HEK293 (cell line): Measurements from ENCODE around the gene BCL2.
"Not testable (repeated sequence)": the region's sequence is repeated elsewhere in the genome, so short reads cannot be mapped to it uniquely, and the experiment has no call there.

Experiments used
- CTCF ChIA-PET: fragments of 350-600 bp; formaldehyde crosslinking; extraction: SDS; loops from one replicate; lab custom pipeline; 2021; ENCODE audit warnings: antibody characterized with exemption; lab: Yijun Ruan, JAX
- POLR2A ChIA-PET: fragments of 300-600 bp; formaldehyde crosslinking; extraction: SDS; loops from one replicate; lab custom pipeline; 2020; ENCODE audit warnings: antibody characterized with exemption, inconsistent platforms; lab: Yijun Ruan, JAX
- H3K27ac ChIP-seq: fragments of 200-500 bp; sonication (Bioruptor generic); 2 replicates; pipeline ENCODE4 v1.5.1; 2014; ENCODE audit warnings: low read depth, low read length, control low read depth, inconsistent platforms; ENCODE audit errors: extremely low read depth
- H3K36me3 ChIP-seq, 2 experiments: fragments of 200-500 bp in 1 of 2; sonication (Bioruptor generic) in 1 of 2; 1 replicate in 1 of 2; 2 replicates in 1 of 2; pipeline ENCODE4 v1.5.1; 2014 to 2017; ENCODE audit warnings: inconsistent platforms in 2 of 2, low read length in 2 of 2; ENCODE audit not compliant: control insufficient read depth in 2 of 2, insufficient read depth in 1 of 2
- H3K4me1 ChIP-seq: fragments of 200-500 bp; sonication (Bioruptor generic); 2 replicates; pipeline ENCODE4 v1.5.1; 2014; ENCODE audit warnings: mild to moderate bottlenecking, low read length, inconsistent platforms; ENCODE audit not compliant: control insufficient read depth, insufficient read depth
- H3K4me3 ChIP-seq: 2 replicates; pipeline ENCODE4 v1.5.1; 2011; ENCODE audit warnings: low read depth, mild to moderate bottlenecking, control low read depth, low read length, moderate library complexity
- H3K9me3 ChIP-seq: fragments of 200-500 bp; sonication (Bioruptor generic); 2 replicates; pipeline ENCODE4 v1.5.1; 2014; ENCODE audit warnings: low read depth, low read length, inconsistent platforms; ENCODE audit not compliant: control insufficient read depth, insufficient read depth
- HOXC10 ChIP-seq: sonication (generic); formaldehyde crosslinking; IDR thresholded peaks from 2 replicates; pipeline ENCODE4 v1.8.1; 2023; ENCODE audit warnings: mild to moderate bottlenecking, missing genetic modification reagents
- KLF8 ChIP-seq: fragments of 450-650 bp; formaldehyde crosslinking; IDR thresholded peaks from 2 replicates; pipeline ENCODE4 v1.5.1; 2016; ENCODE audit warnings: missing biosample characterization, missing genetic modification characterization
- KLF9 ChIP-seq: fragments of 450-650 bp; formaldehyde crosslinking; IDR thresholded peaks from 2 replicates; pipeline ENCODE4 v1.5.1; 2016; ENCODE audit warnings: missing biosample characterization, missing genetic modification characterization, low read depth
- PRDM1 ChIP-seq: fragments of 450-650 bp; formaldehyde crosslinking; IDR thresholded peaks from 2 replicates; pipeline ENCODE4; 2016; ENCODE audit warnings: missing biosample characterization, missing genetic modification characterization
- PRDM6 ChIP-seq: fragments of 450-650 bp; formaldehyde crosslinking; IDR thresholded peaks from 2 replicates; pipeline ENCODE4 v1.5.1; 2017; ENCODE audit warnings: missing biosample characterization, missing genetic modification characterization
- SCRT2 ChIP-seq: fragments of 450-650 bp; formaldehyde crosslinking; IDR thresholded peaks from 2 replicates; pipeline ENCODE4 v1.5.1; 2016; ENCODE audit warnings: missing biosample characterization, missing genetic modification characterization
- TRIM28 ChIP-seq: IDR thresholded peaks from 2 replicates; pipeline ENCODE4 v1.6.1; 2011; ENCODE audit warnings: low read length, control low read depth, borderline replicate concordance
- YY2 ChIP-seq: fragments of 450-650 bp; formaldehyde crosslinking; IDR thresholded peaks from 2 replicates; pipeline ENCODE4 v1.5.1; 2016; ENCODE audit warnings: missing biosample characterization, missing genetic modification characterization
- ZBTB1 ChIP-seq: fragments of 450-650 bp; formaldehyde crosslinking; IDR thresholded peaks from 2 replicates; pipeline ENCODE4 v1.5.1; 2016; ENCODE audit warnings: missing biosample characterization, missing genetic modification characterization
- ZBTB48 ChIP-seq: fragments of 450-650 bp; formaldehyde crosslinking; IDR thresholded peaks from 2 replicates; pipeline ENCODE4 v1.5.1; 2016; ENCODE audit warnings: missing biosample characterization, missing genetic modification characterization
- ZBTB7A ChIP-seq: fragments of 450-650 bp; formaldehyde crosslinking; IDR thresholded peaks from 2 replicates; pipeline ENCODE4 v1.5.1; 2016; ENCODE audit warnings: low read depth, missing biosample characterization, missing genetic modification characterization
- ZFHX2 ChIP-seq: fragments of 450-650 bp; formaldehyde crosslinking; conservative IDR thresholded peaks from 2 replicates; pipeline ENCODE4 v1.5.1; 2016; ENCODE audit warnings: missing biosample characterization, missing genetic modification characterization
- ZNF146 ChIP-seq: fragments of 450-650 bp; formaldehyde crosslinking; IDR thresholded peaks from 2 replicates; pipeline ENCODE4 v1.5.1; 2016; ENCODE audit warnings: missing biosample characterization, missing genetic modification characterization
- ZNF174 ChIP-seq: fragments of 450-650 bp; formaldehyde crosslinking; IDR thresholded peaks from 2 replicates; pipeline ENCODE4 v1.5.0; 2017; ENCODE audit warnings: missing biosample characterization, mild to moderate bottlenecking, missing genetic modification characterization
- ZNF221 ChIP-seq: fragments of 450-650 bp; formaldehyde crosslinking; IDR thresholded peaks from 2 replicates; pipeline ENCODE4 v1.5.1; 2017; ENCODE audit warnings: missing biosample characterization, missing genetic modification characterization, borderline replicate concordance
- ZNF292 ChIP-seq: fragments of 450-650 bp; formaldehyde crosslinking; IDR thresholded peaks from 2 replicates; pipeline ENCODE4 v1.5.1; 2016; ENCODE audit warnings: low read depth, missing biosample characterization, missing genetic modification characterization, borderline replicate concordance
- ZNF335 ChIP-seq: fragments of 450-650 bp; formaldehyde crosslinking; conservative IDR thresholded peaks from 2 replicates; pipeline ENCODE4 v1.5.1; 2016; ENCODE audit warnings: missing biosample characterization, missing genetic modification characterization
- ZNF501 ChIP-seq: fragments of 450-650 bp; formaldehyde crosslinking; IDR thresholded peaks from 2 replicates; pipeline ENCODE4 v1.5.1; 2016; ENCODE audit warnings: missing biosample characterization, missing genetic modification characterization
- ZNF555 ChIP-seq: fragments of 450-650 bp; formaldehyde crosslinking; conservative IDR thresholded peaks from 2 replicates; pipeline ENCODE4 v1.5.1; 2017; ENCODE audit warnings: missing biosample characterization, mild to moderate bottlenecking, missing genetic modification characterization, inconsistent platforms
- ZNF560 ChIP-seq: fragments of 450-650 bp; formaldehyde crosslinking; IDR thresholded peaks from 2 replicates; pipeline ENCODE4 v1.5.1; 2017; ENCODE audit warnings: missing biosample characterization, missing genetic modification characterization, borderline replicate concordance
- ZNF600 ChIP-seq: fragments of 450-650 bp; formaldehyde crosslinking; IDR thresholded peaks from 2 replicates; pipeline ENCODE4 v1.5.1; 2016; ENCODE audit warnings: missing biosample characterization, missing genetic modification characterization
- ZNF654 ChIP-seq: fragments of 450-650 bp; formaldehyde crosslinking; IDR thresholded peaks from 2 replicates; pipeline ENCODE4 v1.5.1; 2016; ENCODE audit warnings: low read depth, missing biosample characterization, missing genetic modification characterization
- ZNF785 ChIP-seq: fragments of 450-650 bp; formaldehyde crosslinking; IDR thresholded peaks from 2 replicates; pipeline ENCODE4 v1.5.1; 2016; ENCODE audit warnings: missing biosample characterization, missing genetic modification characterization
- ZNF830 ChIP-seq: fragments of 450-650 bp; IDR thresholded peaks from 2 replicates; pipeline ENCODE4 v1.5.0; 2018; ENCODE audit warnings: missing biosample characterization, missing genetic modification characterization, low read depth, mild to moderate bottlenecking, moderate library complexity
- ZSCAN30 ChIP-seq: fragments of 450-650 bp; IDR thresholded peaks from 2 replicates; pipeline ENCODE4 v1.5.1; 2018; ENCODE audit warnings: missing biosample characterization, mild to moderate bottlenecking, missing genetic modification characterization, moderate library complexity
- TF ChIP-seq, protein P1 (sequence below): fragments of 450-650 bp; formaldehyde crosslinking; IDR thresholded peaks from 2 replicates; pipeline ENCODE4 v1.5.1; 2016; ENCODE audit warnings: missing biosample characterization, missing genetic modification characterization
- TF ChIP-seq, protein P2 (sequence below): fragments of 450-650 bp; formaldehyde crosslinking; IDR thresholded peaks from 2 replicates; pipeline ENCODE4 v1.5.1; 2016; ENCODE audit warnings: missing biosample characterization, missing genetic modification characterization
- TF ChIP-seq, protein P3 (sequence below): fragments of 450-650 bp; formaldehyde crosslinking; IDR thresholded peaks from 2 replicates; pipeline ENCODE4 v1.5.1; 2016; ENCODE audit warnings: missing biosample characterization, missing genetic modification characterization, borderline replicate concordance

The BCL2 gene

GRCh38 chr18:63363420-63363819 lies 43.9 kb upstream of the BCL2 start:
- H3K9me3 ChIP-seq, POLR2A ChIA-PET: not testable (repeated sequence)
- CTCF ChIA-PET = interaction anchor here (0.6 to 3.7 kb wide), 7 partner anchors 13 to 312 kb away, joined by 3 to 22 read pairs (median 3); no protein-coding TSS in a partner anchor

DNA sequence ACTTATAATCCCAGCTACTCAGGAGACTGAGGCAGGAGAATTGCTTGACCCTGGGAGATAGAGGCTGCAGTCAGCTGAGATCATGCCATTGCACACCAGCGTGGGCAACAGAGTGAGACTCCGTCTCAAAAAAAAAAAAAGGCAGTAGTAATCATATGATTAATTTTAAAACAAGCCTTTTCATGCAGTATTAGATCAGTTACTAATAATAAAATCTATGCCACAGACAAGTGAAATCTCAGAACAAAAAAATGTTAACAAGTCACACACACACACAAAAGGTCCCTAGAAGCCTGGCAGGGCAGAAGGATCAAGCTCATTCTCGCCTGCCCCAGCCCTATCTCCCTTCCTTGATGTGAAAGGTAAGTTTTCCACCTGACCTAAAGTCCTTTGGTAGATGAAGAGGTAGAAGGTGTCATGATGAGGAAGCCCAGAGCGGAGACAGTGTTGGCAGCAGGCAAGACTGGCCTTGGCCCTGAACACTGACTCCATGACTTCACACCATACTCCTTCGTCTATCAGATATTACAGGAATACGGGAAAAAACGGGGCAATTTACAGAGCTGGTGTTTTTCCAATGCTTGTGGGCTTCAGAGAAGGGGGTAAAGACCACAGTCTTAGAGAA lies 36.8 kb upstream of the BCL2 start:
- CTCF ChIA-PET = interaction anchor here (0.6 to 4.2 kb wide), 3 partner anchors 15 to 123 kb away, joined by 3 to 23 read pairs (median 3); no protein-coding TSS in a partner anchor
- POLR2A ChIA-PET = interaction anchor here (2.0 kb wide), 1 partner anchor 9 kb away, joined by 7 read pairs; no protein-coding TSS in a partner anchor
- Histone ChIP-seq H3K9me3 (no peaks in the 10 kb centered on the region), H3K4me1 (no peaks in the 10 kb centered on the region), H3K4me3 (no peak overlapping the region), H3K27ac (no peak overlapping the region), H3K36me3 (peaks cover 63 to 94% of the 10 kb centered on the region in 2 experiments)
- TF ChIP-seq TRIM28 (no peak), KLF8 (tag by site-specific recombination) (no peak), ZBTB1 (tag by site-specific recombination) (no peak), ZNF501 (tag by site-specific recombination) (no peak), ZNF335 (tag by site-specific recombination) (no peak), ZNF600 (tag by site-specific recombination) (no peak), ZNF560 (tag by site-specific recombination) (no peak), ZSCAN30 (tag by site-specific recombination) (no peak), PRDM1 (tag by site-specific recombination) (no peak), ZNF654 (tag by site-specific recombination) (no peak), ZBTB48 (tag by site-specific recombination) (no peak), ZNF555 (tag by site-specific recombination) (no peak), ZNF292 (tag by site-specific recombination) (no peak), PRDM6 (tag by site-specific recombination) (no peak), ZNF174 (tag by site-specific recombination) (no peak)

More at GRCh38 chr18:63363420-63363819, 43.9 kb upstream of the BCL2 start:
- TF ChIP-seq, protein P1, sequence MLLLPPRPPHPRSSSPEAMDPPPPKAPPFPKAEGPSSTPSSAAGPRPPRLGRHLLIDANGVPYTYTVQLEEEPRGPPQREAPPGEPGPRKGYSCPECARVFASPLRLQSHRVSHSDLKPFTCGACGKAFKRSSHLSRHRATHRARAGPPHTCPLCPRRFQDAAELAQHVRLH = peak; percentile 63; the same call in 1 of the 2 replicates
- peak; percentile 86 for TF ChIP-seq ZNF146
- peaks cover 28 to 36% of the 10 kb centered on the region in 2 experiments for H3K36me3 ChIP-seq
- H3K4me3 ChIP-seq, H3K27ac ChIP-seq, H3K4me1 ChIP-seq: not testable (repeated sequence)

DNA sequence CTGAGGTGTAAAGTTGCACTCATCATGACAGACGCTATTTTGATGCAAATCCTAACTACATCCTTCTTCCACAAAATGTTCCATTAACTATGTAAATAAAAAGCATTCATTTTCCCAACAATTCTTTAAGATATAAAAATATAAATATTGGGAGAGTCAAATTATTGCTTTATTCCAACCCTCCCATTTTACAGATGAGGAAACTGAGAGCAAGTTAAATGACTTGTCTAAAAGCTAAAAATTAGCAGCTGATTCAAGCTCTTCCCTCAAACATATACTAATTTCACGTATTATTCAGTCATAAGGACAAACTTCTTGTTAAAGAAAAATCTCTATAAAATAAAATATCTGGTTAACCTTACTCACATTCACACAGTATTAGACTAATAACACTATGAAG lies 30.7 kb upstream of the BCL2 start:
- H3K4me1 ChIP-seq = no peaks in the 10 kb centered on the region
- ChIA-PET CTCF (interaction anchor here (0.9 to 1.9 kb wide), 4 partner anchors 8 to 14 kb away, joined by 3 to 10 read pairs (median 5); no protein-coding TSS in a partner anchor), POLR2A (no interaction called here)
- no peak overlapping the region for H3K27ac ChIP-seq
- peaks cover 72 to 82% of the 10 kb centered on the region in 2 experiments for H3K36me3 ChIP-seq
- H3K9me3 ChIP-seq = no peaks in the 10 kb centered on the region
- no peak overlapping the region for H3K4me3 ChIP-seq
- TF ChIP-seq KLF9 (tag by site-specific recombination) = no peak
- no peak for TF ChIP-seq ZBTB7A (tag by site-specific recombination)
- TF ChIP-seq ZBTB48 (tag by site-specific recombination) = no peak
- TF ChIP-seq HOXC10 = no peak
- TF ChIP-seq ZNF830 = no peak
- TF ChIP-seq ZFHX2 (tag by site-specific recombination) = no peak
- TF ChIP-seq ZNF221 (tag by site-specific recombination) = no peak
- TF ChIP-seq KLF8 (tag by site-specific recombination) = no peak
- TF ChIP-seq, protein P2, sequence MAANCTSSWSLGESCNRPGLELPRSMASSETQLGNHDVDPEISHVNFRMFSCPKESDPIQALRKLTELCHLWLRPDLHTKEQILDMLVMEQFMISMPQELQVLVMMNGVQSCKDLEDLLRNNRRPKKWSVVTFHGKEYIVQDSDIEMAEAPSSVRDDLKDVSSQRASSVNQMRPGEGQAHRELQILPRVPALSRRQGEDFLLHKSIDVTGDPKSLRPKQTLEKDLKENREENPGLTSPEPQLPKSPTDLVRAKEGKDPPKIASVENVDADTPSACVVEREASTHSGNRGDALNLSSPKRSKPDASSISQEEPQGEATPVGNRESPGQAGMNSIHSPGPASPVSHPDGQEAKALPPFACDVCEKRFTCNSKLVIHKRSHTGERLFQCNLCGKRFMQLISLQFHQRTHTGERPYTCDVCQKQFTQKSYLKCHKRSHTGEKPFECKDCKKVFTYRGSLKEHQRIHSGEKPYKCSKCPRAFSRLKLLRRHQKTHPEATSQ (tag by site-specific recombination) = no peak
- no peak for TF ChIP-seq ZNF785 (tag by site-specific recombination)
- no peak for TF ChIP-seq YY2 (tag by site-specific recombination)
- TF ChIP-seq, protein P3, sequence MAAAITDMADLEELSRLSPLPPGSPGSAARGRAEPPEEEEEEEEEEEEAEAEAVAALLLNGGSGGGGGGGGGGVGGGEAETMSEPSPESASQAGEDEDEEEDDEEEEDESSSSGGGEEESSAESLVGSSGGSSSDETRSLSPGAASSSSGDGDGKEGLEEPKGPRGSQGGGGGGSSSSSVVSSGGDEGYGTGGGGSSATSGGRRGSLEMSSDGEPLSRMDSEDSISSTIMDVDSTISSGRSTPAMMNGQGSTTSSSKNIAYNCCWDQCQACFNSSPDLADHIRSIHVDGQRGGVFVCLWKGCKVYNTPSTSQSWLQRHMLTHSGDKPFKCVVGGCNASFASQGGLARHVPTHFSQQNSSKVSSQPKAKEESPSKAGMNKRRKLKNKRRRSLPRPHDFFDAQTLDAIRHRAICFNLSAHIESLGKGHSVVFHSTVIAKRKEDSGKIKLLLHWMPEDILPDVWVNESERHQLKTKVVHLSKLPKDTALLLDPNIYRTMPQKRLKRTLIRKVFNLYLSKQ = no peak
- no peak for TF ChIP-seq SCRT2 (tag by site-specific recombination)
